Keratinocyte (primary cell): ENCODE data around the gene TMEM119. TPM values are rescaled to one million over a fixed set of nuclear protein-coding genes. Genes with fewer than 3 reads are reported as not detected.
"Not testable (repeated sequence)": the region's sequence is repeated elsewhere in the genome, so short reads cannot be mapped to it uniquely, and the experiment has no call there.

Experiments used
- DNase-seq: peaks from one replicate; pipeline ENCODE4 v3.0.0-alpha.2; 2011; ENCODE audit warnings: low read depth, missing footprints, low spot score
- FAIRE-seq: peaks from 2 replicates; lab custom pipeline; 2011; peaks lifted over from hg19 to GRCh38; lab: Jason Lieb, UNC
- H2AFZ ChIP-seq: 2 replicates; pipeline ENCODE4 v1.6.0; 2012; ENCODE audit warnings: low read length, control low read depth, inconsistent platforms; ENCODE audit not compliant: control insufficient read depth
- H3K27ac ChIP-seq: 2 replicates; pipeline ENCODE4 v1.5.1; 2011; ENCODE audit warnings: low read length; ENCODE audit not compliant: control insufficient read depth, insufficient read depth
- H3K27me3 ChIP-seq: 3 replicates; pipeline ENCODE4 v1.6.0; 2011; ENCODE audit warnings: low read length; ENCODE audit not compliant: control insufficient read depth, insufficient read depth; ENCODE audit errors: extremely low read depth
- H3K36me3 ChIP-seq, 2 experiments: 2 replicates in 1 of 2; 3 replicates in 1 of 2; pipeline ENCODE4 v1.5.1; 2011; ENCODE audit warnings: low read length in 2 of 2, mild to moderate bottlenecking in 1 of 2; ENCODE audit not compliant: control insufficient read depth in 2 of 2, insufficient read depth in 2 of 2; ENCODE audit errors: extremely low read depth in 1 of 2
- H3K4me1 ChIP-seq: 3 replicates; pipeline ENCODE4 v1.5.1; 2011; ENCODE audit warnings: low read length; ENCODE audit not compliant: control insufficient read depth, insufficient read depth; ENCODE audit errors: extremely low read depth
- H3K4me2 ChIP-seq: 3 replicates; pipeline ENCODE4 v1.6.0; 2011; ENCODE audit warnings: low read depth, low read length; ENCODE audit not compliant: control insufficient read depth, insufficient read depth; ENCODE audit errors: extremely low read depth
- H3K4me3 ChIP-seq, 3 experiments: fragments of 200-600 bp in 1 of 3; sonication (generic) in 1 of 3; 2 replicates in 2 of 3; 3 replicates in 1 of 3; pipeline ENCODE4 v1.5.1; 2011 to 2016; ENCODE audit warnings: low read length in 3 of 3, mild to moderate bottlenecking in 3 of 3, control low read depth in 2 of 3, inconsistent platforms in 1 of 3, low read depth in 1 of 3, mixed read lengths in 1 of 3, mixed run types in 1 of 3, moderate library complexity in 1 of 3; ENCODE audit not compliant: control insufficient read depth in 2 of 3, insufficient read depth in 2 of 3; ENCODE audit errors: extremely low read depth in 1 of 3
- H3K79me2 ChIP-seq: 2 replicates; pipeline ENCODE4 v1.6.0; 2012; ENCODE audit warnings: low read length; ENCODE audit not compliant: control insufficient read depth, insufficient read depth
- H3K9ac ChIP-seq: 3 replicates; pipeline ENCODE4 v1.6.0; 2011; ENCODE audit warnings: low read length; ENCODE audit not compliant: control insufficient read depth, insufficient read depth; ENCODE audit errors: extremely low read depth
- H3K9me1 ChIP-seq: 3 replicates; pipeline ENCODE4 v1.6.0; 2011; ENCODE audit warnings: low read length; ENCODE audit not compliant: control insufficient read depth, insufficient read depth; ENCODE audit errors: extremely low read depth
- H3K9me3 ChIP-seq: 2 replicates; pipeline ENCODE4 v1.5.1; 2012; ENCODE audit warnings: low read depth, low read length; ENCODE audit not compliant: control insufficient read depth
- H4K20me1 ChIP-seq: 3 replicates; pipeline ENCODE4 v1.6.0; 2011; ENCODE audit warnings: low read length; ENCODE audit not compliant: control insufficient read depth, insufficient read depth; ENCODE audit errors: extremely low read depth
- EZH2 ChIP-seq: IDR thresholded peaks from one replicate; pipeline ENCODE4 v1.6.1; 2012; ENCODE audit warnings: inconsistent platforms, mild to moderate bottlenecking, low read length, moderate library complexity
- dilution Hi-C: fragments of 300-500 bp; cut with MboI; formaldehyde crosslinking; loops from one replicate; pipeline ENCODE4 v1.7.0; 2020; ENCODE audit warnings: low sequenced_read_pairs; ENCODE audit not compliant: extremely low pct_ligation_motif_present
- polyA plus RNA-seq, 5 experiments: library from polyadenylated mRNA; depleted of rRNA in 3 of 5; stranded (reverse) in 3 of 5; stranded (forward) in 1 of 5; unstranded in 1 of 5; fragments of >200 nt; gene quantifications; 1 replicate in 1 of 5; 2 replicates in 3 of 5; 3 replicates in 1 of 5; pipeline versions ENCODE4 v1.2.1 to v1.2.3, GENCODE V29; 2011 to 2012; ENCODE audit warnings: missing spikeins in 2 of 5, low read depth in 1 of 5, low replicate concordance in 1 of 5
- TF ChIP-seq, protein P1 (sequence below), 3 experiments: IDR thresholded peaks in 1 of 3; conservative IDR thresholded peaks in 1 of 3; optimal IDR thresholded peaks in 1 of 3; 2 replicates in 2 of 3; 3 replicates in 1 of 3; pipeline versions ENCODE3 to v1.5.1; 2011; ENCODE audit warnings: low read length in 3 of 3, mild to moderate bottlenecking in 3 of 3, moderate library complexity in 2 of 3, control low read depth in 1 of 3, inconsistent platforms in 1 of 3; ENCODE audit not compliant: insufficient read depth in 2 of 3; ENCODE audit errors: extremely low read depth in 1 of 3

Gene TMEM119
- polyA plus RNA-seq, 1 donor (not counting 4 experiments of a cell fraction or from before 2014, with no cell fraction given): not detected

DNA sequence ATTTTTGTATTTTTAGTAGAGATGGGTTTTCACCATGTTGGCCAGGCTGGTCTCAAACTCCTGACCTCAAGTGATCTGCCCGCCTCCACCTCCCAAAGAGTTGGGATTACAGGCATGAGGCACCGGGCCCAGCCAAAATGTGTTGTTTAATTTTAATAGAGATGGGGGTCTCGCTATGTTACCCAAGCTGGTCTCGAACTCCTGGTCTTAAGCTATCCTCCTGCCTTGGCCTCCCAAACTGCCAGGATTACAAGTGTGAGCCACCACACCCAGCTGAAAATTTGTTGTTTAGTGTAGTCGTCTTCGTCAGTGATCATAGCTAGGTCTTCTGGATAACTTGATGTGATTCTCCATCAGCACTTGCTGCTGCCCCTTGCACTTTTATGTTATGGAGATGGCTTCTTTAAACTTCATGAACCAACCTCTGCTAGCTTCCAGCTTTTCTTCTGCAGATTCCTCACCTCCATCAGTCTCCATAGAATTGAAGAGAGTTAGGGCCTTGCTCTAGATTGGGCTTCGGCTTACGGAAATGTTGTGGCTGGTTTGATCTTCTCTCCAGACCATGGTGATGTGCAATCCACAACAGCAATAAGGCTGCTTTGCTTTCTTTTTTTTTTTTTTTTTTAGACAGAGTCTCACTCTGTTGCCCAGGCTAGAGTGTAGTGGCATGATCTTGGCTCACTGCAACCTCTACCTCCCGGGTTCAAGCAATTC is 22.5 kb downstream of the TMEM119 start:
- TF ChIP-seq, protein P1, sequence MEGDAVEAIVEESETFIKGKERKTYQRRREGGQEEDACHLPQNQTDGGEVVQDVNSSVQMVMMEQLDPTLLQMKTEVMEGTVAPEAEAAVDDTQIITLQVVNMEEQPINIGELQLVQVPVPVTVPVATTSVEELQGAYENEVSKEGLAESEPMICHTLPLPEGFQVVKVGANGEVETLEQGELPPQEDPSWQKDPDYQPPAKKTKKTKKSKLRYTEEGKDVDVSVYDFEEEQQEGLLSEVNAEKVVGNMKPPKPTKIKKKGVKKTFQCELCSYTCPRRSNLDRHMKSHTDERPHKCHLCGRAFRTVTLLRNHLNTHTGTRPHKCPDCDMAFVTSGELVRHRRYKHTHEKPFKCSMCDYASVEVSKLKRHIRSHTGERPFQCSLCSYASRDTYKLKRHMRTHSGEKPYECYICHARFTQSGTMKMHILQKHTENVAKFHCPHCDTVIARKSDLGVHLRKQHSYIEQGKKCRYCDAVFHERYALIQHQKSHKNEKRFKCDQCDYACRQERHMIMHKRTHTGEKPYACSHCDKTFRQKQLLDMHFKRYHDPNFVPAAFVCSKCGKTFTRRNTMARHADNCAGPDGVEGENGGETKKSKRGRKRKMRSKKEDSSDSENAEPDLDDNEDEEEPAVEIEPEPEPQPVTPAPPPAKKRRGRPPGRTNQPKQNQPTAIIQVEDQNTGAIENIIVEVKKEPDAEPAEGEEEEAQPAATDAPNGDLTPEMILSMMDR (optimal IDR thresholded peaks at IDR 0.05 in 1 of 3, IDR thresholded peaks at IDR 0.05 in 1 of 3, conservative IDR thresholded peaks at IDR 0.05 in 1 of 3; ENCODE audit: extremely low read depth in 1 of 3, insufficient read depth in 2 of 3, low read length in 3 of 3): no peak
- TF ChIP-seq EZH2: no peak
- Histone ChIP-seq H3K27me3 (peaks cover 7% of the 10 kb centered on the region), H3K9me1 (no peaks in the 10 kb centered on the region), H3K4me1 (no peaks in the 10 kb centered on the region), H3K9ac (no peak overlapping the region), H3K27ac (no peak overlapping the region), H3K4me2 (no peak overlapping the region), H2AFZ (no peak overlapping the region), H3K4me3 (no peak overlapping the region), H3K36me3 (no peaks in the 10 kb centered on the region), H4K20me1 (no peaks in the 10 kb centered on the region), H3K9me3 (no peaks in the 10 kb centered on the region), H3K79me2 (no peaks in the 10 kb centered on the region)
- dilution Hi-C loops: no loop called here
- no peak for DNase-seq
- no peak for FAIRE-seq

DNA sequence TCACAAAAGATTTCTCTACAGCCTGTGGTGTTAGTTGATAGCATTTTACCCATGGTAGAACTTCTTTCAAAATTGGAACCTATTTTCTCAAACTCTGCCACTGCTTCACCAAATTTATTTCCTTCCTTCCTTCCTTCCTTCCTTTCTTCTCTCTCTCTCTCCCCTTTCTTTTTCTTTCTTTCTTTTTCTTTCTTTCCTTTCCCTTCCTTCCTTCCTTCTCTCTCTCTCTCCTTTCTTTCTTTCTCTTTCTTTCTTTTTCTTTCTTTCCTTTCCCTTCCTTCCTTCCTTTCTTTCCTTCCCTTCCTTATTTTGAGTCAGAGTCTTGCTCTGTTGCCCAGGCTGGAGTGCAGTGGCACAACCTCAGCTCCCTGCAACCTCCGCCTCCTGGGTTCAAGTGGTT is 23.6 kb downstream of the TMEM119 start:
- H3K79me2 ChIP-seq, H3K36me3 ChIP-seq, H3K4me2 ChIP-seq, H2AFZ ChIP-seq, H3K9me3 ChIP-seq, DNase-seq, H3K9ac ChIP-seq, dilution Hi-C loops, H3K4me3 ChIP-seq, H3K27ac ChIP-seq, H3K27me3 ChIP-seq, FAIRE-seq, H4K20me1 ChIP-seq, H3K4me1 ChIP-seq, H3K9me1 ChIP-seq: not testable (repeated sequence)

DNA sequence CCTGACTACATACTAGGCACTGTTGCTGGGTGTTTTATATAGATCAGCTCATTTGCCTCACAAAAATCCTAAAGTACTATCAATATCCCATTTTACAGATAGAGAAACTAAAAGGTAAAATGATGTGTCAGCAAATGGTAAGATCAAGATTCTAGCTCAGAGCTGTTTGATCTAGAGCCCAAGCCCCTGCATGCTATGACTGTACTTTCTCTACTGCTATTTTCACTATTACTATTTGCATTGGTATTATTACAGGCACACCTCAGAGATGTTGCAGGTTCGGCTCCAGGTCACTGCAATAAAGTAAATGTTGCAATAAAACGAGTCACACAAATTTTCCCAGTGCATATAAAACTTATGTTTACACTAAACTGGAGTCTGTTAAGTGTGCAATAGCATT is 24.6 kb downstream of the TMEM119 start:
- H3K36me3 ChIP-seq: peaks cover 5 to 6% of the 10 kb centered on the region in 2 experiments
- no peak overlapping the region for H3K4me3 ChIP-seq
- H3K79me2 ChIP-seq: no peaks in the 10 kb centered on the region
- no peak overlapping the region for H3K27ac ChIP-seq
- H3K27me3 ChIP-seq: peaks cover 7% of the 10 kb centered on the region
- FAIRE-seq (no peak), DNase-seq (no peak)
- H3K9me1 ChIP-seq: no peaks in the 10 kb centered on the region
- TF ChIP-seq EZH2: no peak
- TF ChIP-seq, protein P1 (optimal IDR thresholded peaks at IDR 0.05 in 1 of 3, IDR thresholded peaks at IDR 0.05 in 1 of 3, conservative IDR thresholded peaks at IDR 0.05 in 1 of 3; ENCODE audit: extremely low read depth in 1 of 3, insufficient read depth in 2 of 3, low read length in 3 of 3): no peak
- dilution Hi-C loops: no loop called here
- H3K9me3 ChIP-seq: no peaks in the 10 kb centered on the region
- H2AFZ ChIP-seq: no peak overlapping the region
- no peaks in the 10 kb centered on the region for H3K4me1 ChIP-seq
- no peak overlapping the region for H3K4me2 ChIP-seq
- H3K9ac ChIP-seq: no peak overlapping the region
- no peaks in the 10 kb centered on the region for H4K20me1 ChIP-seq
